GM18870 (cell line): ENCODE measurements around the gene PDE4B.
A peak's percentile ranks its signal among the peaks of the same experiment; 100 is the strongest.

ENCODE experiments used
- ATAC-seq: cut with Tn5 transposase; IDR thresholded peaks from one replicate; pipeline ENCODE4 v1.9.1; 2021; ENCODE audit warnings: moderate library complexity; ENCODE audit not compliant: unreplicated experiment

PDE4B gene

GRCh38 chr1:66350001-66350547 lies 557.4 kb downstream of the PDE4B start:
- peak; percentile 48 for ATAC-seq

DNA sequence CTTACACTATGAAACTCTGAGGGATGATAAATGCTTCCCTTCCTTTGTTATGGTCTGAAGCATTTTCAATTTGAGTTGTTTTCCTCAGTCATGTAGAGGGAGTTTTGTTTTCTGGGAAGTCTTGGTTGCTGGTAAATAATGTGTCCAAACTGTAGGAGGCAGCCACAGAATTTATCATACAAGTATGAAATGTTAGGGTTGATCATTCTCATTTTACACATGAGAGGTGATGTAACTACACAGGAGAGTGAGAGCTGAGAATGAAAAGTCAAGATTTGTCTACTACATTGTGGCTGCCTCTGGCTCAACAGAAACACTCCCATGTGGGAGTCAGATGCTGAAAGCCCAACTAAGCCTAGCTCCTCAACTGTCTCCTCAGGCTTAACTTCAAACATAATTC lies 558.8 kb downstream of the PDE4B start:
- ATAC-seq: peak; percentile 36

- ATAC-seq: peak; percentile 49
Measured at GRCh38 chr1:66351913-66352312, 559.2 kb downstream of the PDE4B start.

DNA sequence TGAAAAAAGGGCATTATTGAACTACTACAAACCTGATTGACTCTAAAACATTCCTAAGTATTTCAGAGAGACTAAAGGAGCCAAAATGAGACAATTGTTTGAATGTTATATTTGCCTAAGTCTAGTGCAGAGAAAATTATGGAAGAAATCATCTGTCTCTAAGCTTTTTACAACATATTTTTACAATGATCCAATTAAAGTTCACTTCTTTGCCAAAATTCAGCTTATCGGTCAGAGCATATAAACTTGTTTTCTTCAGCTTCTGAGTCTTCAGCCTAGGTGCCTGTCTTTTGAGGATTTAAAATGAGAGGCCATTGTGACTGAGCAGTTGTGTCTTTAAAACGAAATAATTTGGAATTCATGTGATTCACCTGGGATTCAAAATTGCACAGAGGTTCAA lies 560.1 kb downstream of the PDE4B start:
- ATAC-seq: no peak

GRCh38 chr1:66353257-66353656 lies 560.6 kb downstream of the PDE4B start:
- no peak for ATAC-seq

DNA sequence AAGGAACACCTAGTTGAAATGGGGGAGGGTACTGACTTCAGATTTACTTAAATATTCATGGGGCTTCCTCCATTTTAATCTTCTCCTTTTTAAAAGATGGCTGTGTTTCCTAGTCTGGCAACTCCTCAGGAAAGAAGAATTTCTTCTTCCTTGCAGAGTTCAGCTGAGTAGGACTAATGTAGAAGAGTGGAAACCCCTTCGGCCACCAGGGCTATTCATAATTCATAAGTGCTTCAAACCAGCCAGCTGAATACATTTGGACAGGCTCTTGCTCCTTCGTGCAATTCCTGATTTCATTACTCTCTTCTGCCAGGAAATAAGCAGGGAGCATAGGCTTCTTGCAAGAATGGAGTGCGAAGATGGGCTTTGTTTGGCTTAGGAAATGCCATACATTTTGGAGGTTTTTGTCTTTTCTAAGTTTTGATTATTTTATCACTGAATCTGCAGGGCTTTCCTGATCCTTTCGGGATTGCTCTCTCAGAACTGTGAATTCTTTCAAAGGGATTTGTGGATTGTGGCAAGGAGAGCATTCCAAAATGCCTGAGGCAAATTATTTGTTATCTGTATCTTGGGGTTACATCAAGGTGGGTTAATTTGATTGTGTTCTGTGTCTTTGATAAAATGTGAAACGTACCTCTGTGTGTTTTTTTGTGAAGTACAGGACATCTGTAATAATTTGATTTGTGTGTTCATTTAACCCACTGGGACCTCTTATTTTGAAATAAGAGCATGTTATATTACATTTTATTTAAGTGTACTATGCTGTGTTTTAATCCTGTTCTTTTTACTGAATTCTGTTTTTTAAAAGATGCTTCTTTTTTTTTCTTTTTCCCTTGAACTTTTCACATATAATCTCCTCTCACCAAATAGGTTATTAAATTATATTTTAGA lies 561.9 kb downstream of the PDE4B start:
- no peak for ATAC-seq

- ATAC-seq: no peak
Measured at GRCh38 chr1:66355756-66356155, 563.1 kb downstream of the PDE4B start.

- no peak for ATAC-seq
Measured at GRCh38 chr1:66356605-66357004, 563.9 kb downstream of the PDE4B start.

DNA sequence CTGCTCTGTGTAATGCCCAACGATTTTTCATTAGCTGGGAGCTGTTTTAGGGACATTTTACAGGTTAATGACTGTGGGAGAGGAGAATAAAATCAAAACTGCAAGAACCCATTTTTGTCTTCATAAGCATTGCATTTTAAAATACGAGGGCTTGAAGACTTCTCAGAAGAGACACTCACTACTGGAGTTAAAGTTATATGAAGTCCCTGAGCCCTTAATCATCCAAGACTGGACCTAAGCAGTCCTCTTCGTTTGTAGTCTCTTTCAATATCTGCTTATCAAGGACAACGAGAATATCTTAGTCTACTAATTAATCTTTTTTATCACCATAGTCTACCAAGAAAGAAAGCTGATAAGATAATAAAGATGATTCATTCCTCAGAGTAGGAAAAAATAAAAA lies 564.3 kb downstream of the PDE4B start:
- ATAC-seq: no peak

DNA sequence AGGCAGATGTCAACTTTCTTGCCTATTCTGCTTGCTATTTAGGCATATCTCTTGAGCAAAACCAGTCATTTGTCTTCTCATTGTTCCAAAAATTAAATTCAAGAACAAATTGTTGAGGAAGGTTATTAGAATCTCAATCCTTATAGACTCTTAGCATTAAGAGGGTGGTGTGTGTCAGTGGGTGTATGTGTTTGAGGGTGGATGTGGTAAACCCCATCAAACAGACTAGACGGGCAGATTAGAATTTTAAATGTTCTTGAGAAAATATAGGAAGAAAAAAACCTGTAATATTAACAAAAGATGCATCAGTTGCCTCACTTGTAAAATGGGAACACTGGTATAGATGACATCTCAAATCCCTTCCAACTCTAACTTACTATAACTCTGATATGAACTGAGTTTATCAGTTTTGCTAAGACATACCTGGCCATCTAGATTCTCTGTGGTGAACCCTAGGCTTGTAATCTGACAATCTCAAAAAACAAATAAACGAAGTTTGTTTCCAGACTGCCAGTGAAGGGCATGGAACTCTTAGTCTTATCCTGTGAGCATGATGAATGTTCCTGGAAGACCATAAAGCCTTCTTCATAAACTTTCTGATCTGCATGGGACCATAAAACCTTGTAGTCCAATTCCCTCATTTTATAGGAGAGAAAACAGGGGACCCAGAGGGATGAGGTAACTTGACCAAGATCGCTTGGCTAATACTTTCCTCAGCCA lies 564.9 kb downstream of the PDE4B start:
- no peak for ATAC-seq

GRCh38 chr1:66359269-66359668 lies 566.6 kb downstream of the PDE4B start:
- no peak for ATAC-seq

- no peak for ATAC-seq
Measured at GRCh38 chr1:66359815-66360214, 567.1 kb downstream of the PDE4B start.

GRCh38 chr1:66360285-66360724 lies 567.6 kb downstream of the PDE4B start:
- no peak for ATAC-seq

GRCh38 chr1:66364578-66365391 lies 572.1 kb downstream of the PDE4B start:
- ATAC-seq: peak; percentile 73

- no peak for ATAC-seq
Measured at GRCh38 chr1:66365635-66366034, 572.9 kb downstream of the PDE4B start.

- ATAC-seq: no peak
Measured at GRCh38 chr1:66366634-66367033, 573.9 kb downstream of the PDE4B start.

- no peak for ATAC-seq
Measured at GRCh38 chr1:66367369-66367768, 574.7 kb downstream of the PDE4B start.

- no peak for ATAC-seq
Measured at GRCh38 chr1:66368261-66368660, 575.6 kb downstream of the PDE4B start.

GRCh38 chr1:66370462-66370971 lies 577.8 kb downstream of the PDE4B start:
- peak; percentile 20 for ATAC-seq

GRCh38 chr1:66371233-66372005 lies 578.7 kb downstream of the PDE4B start:
- ATAC-seq: peak; percentile 19
